Keratinocyte (primary cell): ENCODE measurements around the gene ZNF587B. TPM values are rescaled to one million over a fixed set of nuclear protein-coding genes. Genes with fewer than 3 reads are reported as not detected.
"Not testable (repeated sequence)": the region's sequence is repeated elsewhere in the genome, so short reads cannot be mapped to it uniquely, and the experiment has no call there.

ENCODE experiments used
- DNase-seq: peaks from one replicate; pipeline ENCODE4 v3.0.0-alpha.2; 2011; ENCODE audit warnings: low read depth, missing footprints, low spot score
- FAIRE-seq: peaks from 2 replicates; lab custom pipeline; 2011; peaks lifted over from hg19 to GRCh38; lab: Jason Lieb, UNC
- H2AFZ ChIP-seq: 2 replicates; pipeline ENCODE4 v1.6.0; 2012; ENCODE audit warnings: low read length, control low read depth, inconsistent platforms; ENCODE audit not compliant: control insufficient read depth
- H3K27ac ChIP-seq: 2 replicates; pipeline ENCODE4 v1.5.1; 2011; ENCODE audit warnings: low read length; ENCODE audit not compliant: control insufficient read depth, insufficient read depth
- H3K27me3 ChIP-seq: 3 replicates; pipeline ENCODE4 v1.6.0; 2011; ENCODE audit warnings: low read length; ENCODE audit not compliant: control insufficient read depth, insufficient read depth; ENCODE audit errors: extremely low read depth
- H3K36me3 ChIP-seq, 2 experiments: 2 replicates in 1 of 2; 3 replicates in 1 of 2; pipeline ENCODE4 v1.5.1; 2011; ENCODE audit warnings: low read length in 2 of 2, mild to moderate bottlenecking in 1 of 2; ENCODE audit not compliant: control insufficient read depth in 2 of 2, insufficient read depth in 2 of 2; ENCODE audit errors: extremely low read depth in 1 of 2
- H3K4me1 ChIP-seq: 3 replicates; pipeline ENCODE4 v1.5.1; 2011; ENCODE audit warnings: low read length; ENCODE audit not compliant: control insufficient read depth, insufficient read depth; ENCODE audit errors: extremely low read depth
- H3K4me2 ChIP-seq: 3 replicates; pipeline ENCODE4 v1.6.0; 2011; ENCODE audit warnings: low read depth, low read length; ENCODE audit not compliant: control insufficient read depth, insufficient read depth; ENCODE audit errors: extremely low read depth
- H3K4me3 ChIP-seq, 3 experiments: fragments of 200-600 bp in 1 of 3; sonication (generic) in 1 of 3; 2 replicates in 2 of 3; 3 replicates in 1 of 3; pipeline ENCODE4 v1.5.1; 2011 to 2016; ENCODE audit warnings: low read length in 3 of 3, mild to moderate bottlenecking in 3 of 3, control low read depth in 2 of 3, inconsistent platforms in 1 of 3, low read depth in 1 of 3, mixed read lengths in 1 of 3, mixed run types in 1 of 3, moderate library complexity in 1 of 3; ENCODE audit not compliant: control insufficient read depth in 2 of 3, insufficient read depth in 2 of 3; ENCODE audit errors: extremely low read depth in 1 of 3
- H3K79me2 ChIP-seq: 2 replicates; pipeline ENCODE4 v1.6.0; 2012; ENCODE audit warnings: low read length; ENCODE audit not compliant: control insufficient read depth, insufficient read depth
- H3K9ac ChIP-seq: 3 replicates; pipeline ENCODE4 v1.6.0; 2011; ENCODE audit warnings: low read length; ENCODE audit not compliant: control insufficient read depth, insufficient read depth; ENCODE audit errors: extremely low read depth
- H3K9me1 ChIP-seq: 3 replicates; pipeline ENCODE4 v1.6.0; 2011; ENCODE audit warnings: low read length; ENCODE audit not compliant: control insufficient read depth, insufficient read depth; ENCODE audit errors: extremely low read depth
- H3K9me3 ChIP-seq: 2 replicates; pipeline ENCODE4 v1.5.1; 2012; ENCODE audit warnings: low read depth, low read length; ENCODE audit not compliant: control insufficient read depth
- H4K20me1 ChIP-seq: 3 replicates; pipeline ENCODE4 v1.6.0; 2011; ENCODE audit warnings: low read length; ENCODE audit not compliant: control insufficient read depth, insufficient read depth; ENCODE audit errors: extremely low read depth
- EZH2 ChIP-seq: IDR thresholded peaks from one replicate; pipeline ENCODE4 v1.6.1; 2012; ENCODE audit warnings: inconsistent platforms, mild to moderate bottlenecking, low read length, moderate library complexity
- dilution Hi-C: fragments of 300-500 bp; cut with MboI; formaldehyde crosslinking; loops from one replicate; pipeline ENCODE4 v1.7.0; 2020; ENCODE audit warnings: low sequenced_read_pairs; ENCODE audit not compliant: extremely low pct_ligation_motif_present
- polyA plus RNA-seq, 5 experiments: library from polyadenylated mRNA; depleted of rRNA in 3 of 5; stranded (reverse) in 3 of 5; stranded (forward) in 1 of 5; unstranded in 1 of 5; fragments of >200 nt; gene quantifications; 1 replicate in 1 of 5; 2 replicates in 3 of 5; 3 replicates in 1 of 5; pipeline versions ENCODE4 v1.2.1 to v1.2.3, GENCODE V29; 2011 to 2012; ENCODE audit warnings: missing spikeins in 2 of 5, low read depth in 1 of 5, low replicate concordance in 1 of 5
- TF ChIP-seq, protein P1 (sequence below), 3 experiments: IDR thresholded peaks in 1 of 3; conservative IDR thresholded peaks in 1 of 3; optimal IDR thresholded peaks in 1 of 3; 2 replicates in 2 of 3; 3 replicates in 1 of 3; pipeline versions ENCODE3 to v1.5.1; 2011; ENCODE audit warnings: low read length in 3 of 3, mild to moderate bottlenecking in 3 of 3, moderate library complexity in 2 of 3, control low read depth in 1 of 3, inconsistent platforms in 1 of 3; ENCODE audit not compliant: insufficient read depth in 2 of 3; ENCODE audit errors: extremely low read depth in 1 of 3

Gene ZNF587B
- polyA plus RNA-seq, 1 donor (not counting 4 experiments of a cell fraction or from before 2014, with no cell fraction given), result 12.8 TPM

- H3K27me3 ChIP-seq, result no peaks in the 10 kb centered on the region
- H2AFZ ChIP-seq, result peak overlapping the region; percentile 87
- no peak for TF ChIP-seq EZH2
- TF ChIP-seq, protein P1, sequence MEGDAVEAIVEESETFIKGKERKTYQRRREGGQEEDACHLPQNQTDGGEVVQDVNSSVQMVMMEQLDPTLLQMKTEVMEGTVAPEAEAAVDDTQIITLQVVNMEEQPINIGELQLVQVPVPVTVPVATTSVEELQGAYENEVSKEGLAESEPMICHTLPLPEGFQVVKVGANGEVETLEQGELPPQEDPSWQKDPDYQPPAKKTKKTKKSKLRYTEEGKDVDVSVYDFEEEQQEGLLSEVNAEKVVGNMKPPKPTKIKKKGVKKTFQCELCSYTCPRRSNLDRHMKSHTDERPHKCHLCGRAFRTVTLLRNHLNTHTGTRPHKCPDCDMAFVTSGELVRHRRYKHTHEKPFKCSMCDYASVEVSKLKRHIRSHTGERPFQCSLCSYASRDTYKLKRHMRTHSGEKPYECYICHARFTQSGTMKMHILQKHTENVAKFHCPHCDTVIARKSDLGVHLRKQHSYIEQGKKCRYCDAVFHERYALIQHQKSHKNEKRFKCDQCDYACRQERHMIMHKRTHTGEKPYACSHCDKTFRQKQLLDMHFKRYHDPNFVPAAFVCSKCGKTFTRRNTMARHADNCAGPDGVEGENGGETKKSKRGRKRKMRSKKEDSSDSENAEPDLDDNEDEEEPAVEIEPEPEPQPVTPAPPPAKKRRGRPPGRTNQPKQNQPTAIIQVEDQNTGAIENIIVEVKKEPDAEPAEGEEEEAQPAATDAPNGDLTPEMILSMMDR (optimal IDR thresholded peaks at IDR 0.05 in 1 of 3, IDR thresholded peaks at IDR 0.05 in 1 of 3, conservative IDR thresholded peaks at IDR 0.05 in 1 of 3; ENCODE audit: extremely low read depth in 1 of 3, insufficient read depth in 2 of 3, low read length in 3 of 3), result no peak
- FAIRE-seq (peak; percentile 73), DNase-seq (no peak)
- H3K36me3 ChIP-seq, result peaks cover 5 to 12% of the 10 kb centered on the region in 2 experiments
- no peaks in the 10 kb centered on the region for H3K9me3 ChIP-seq
- H3K4me2 ChIP-seq, result peak overlapping the region; percentile 94
- H3K27ac ChIP-seq, result peak overlapping the region; percentile 94
- H3K9ac ChIP-seq, result peak overlapping the region; percentile 92
- H3K4me1 ChIP-seq, result peaks cover 51% of the 10 kb centered on the region
- no peaks in the 10 kb centered on the region for H4K20me1 ChIP-seq
- H3K9me1 ChIP-seq, result no peaks in the 10 kb centered on the region
- dilution Hi-C loops, result no loop called here
- H3K79me2 ChIP-seq, result peaks cover 27% of the 10 kb centered on the region
- peak overlapping the region; percentile 46 to 95 (median 89) for H3K4me3 ChIP-seq
Observed at GRCh38 chr19:57803594-57804325, 26.3 kb upstream of the ZNF587B start.

GRCh38 chr19:57807541-57807940 lies 22.6 kb upstream of the ZNF587B start:
- H3K4me3 ChIP-seq, result no peak overlapping the region
- no peak overlapping the region for H3K9ac ChIP-seq
- H3K4me2 ChIP-seq, result no peak overlapping the region
- no peak overlapping the region for H3K27ac ChIP-seq
- H3K9me1 ChIP-seq, result no peaks in the 10 kb centered on the region
- H3K9me3 ChIP-seq, result no peaks in the 10 kb centered on the region
- H3K27me3 ChIP-seq, result no peaks in the 10 kb centered on the region
- DNase-seq (no peak), FAIRE-seq (no peak)
- TF ChIP-seq EZH2, result no peak
- TF ChIP-seq, protein P1 (optimal IDR thresholded peaks at IDR 0.05 in 1 of 3, IDR thresholded peaks at IDR 0.05 in 1 of 3, conservative IDR thresholded peaks at IDR 0.05 in 1 of 3; ENCODE audit: extremely low read depth in 1 of 3, insufficient read depth in 2 of 3, low read length in 3 of 3), result no peak
- no peaks in the 10 kb centered on the region for H4K20me1 ChIP-seq
- H3K79me2 ChIP-seq, result peaks cover 24% of the 10 kb centered on the region
- H3K36me3 ChIP-seq, result peaks cover 9 to 13% of the 10 kb centered on the region in 2 experiments
- dilution Hi-C loops, result no loop called here
- peaks cover 13% of the 10 kb centered on the region for H3K4me1 ChIP-seq
- no peak overlapping the region for H2AFZ ChIP-seq

DNA sequence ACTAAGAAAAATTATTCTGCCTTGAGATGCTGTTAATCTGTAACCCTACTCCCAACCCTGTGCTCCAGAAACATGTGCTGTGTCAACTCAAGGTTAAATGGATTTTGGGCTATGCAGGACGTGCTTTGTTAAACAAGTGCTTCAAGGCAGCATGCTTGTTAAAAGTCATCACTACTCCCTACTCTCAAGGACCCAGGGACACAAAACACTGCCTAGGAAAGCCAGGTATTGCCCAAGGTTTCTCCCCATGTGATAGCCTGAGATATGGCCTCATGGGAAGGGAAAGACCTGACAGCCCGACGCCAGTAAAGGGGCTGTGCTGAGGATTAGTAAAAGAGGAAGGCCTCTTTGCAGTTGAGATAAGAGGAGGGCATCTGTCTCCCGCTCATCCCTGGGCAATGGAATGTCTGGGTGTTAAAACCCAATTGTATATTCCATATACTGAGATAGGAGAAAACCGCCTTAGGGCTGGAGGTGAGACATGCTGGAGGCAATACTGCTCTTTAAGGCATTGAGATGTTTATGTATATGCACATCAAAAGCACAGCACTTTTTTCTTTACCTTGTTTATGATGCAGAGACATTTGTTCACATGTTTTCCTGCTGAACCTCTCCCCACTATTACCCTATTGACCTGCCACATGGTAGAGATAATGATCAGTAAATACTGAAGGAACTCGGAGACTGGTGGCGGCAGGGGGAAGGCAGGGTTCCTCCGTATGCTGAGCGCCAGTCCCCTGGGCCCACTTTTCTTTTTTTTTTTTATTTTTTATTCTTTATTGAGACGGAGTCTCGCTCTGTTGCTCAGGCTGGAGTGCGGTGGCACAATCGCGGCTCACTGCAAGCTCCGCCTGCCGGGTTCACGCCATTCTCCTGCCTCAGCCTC lies 19.4 kb upstream of the ZNF587B start:
- FAIRE-seq, H3K9ac ChIP-seq, H3K4me3 ChIP-seq, H2AFZ ChIP-seq, H3K27me3 ChIP-seq, H3K9me3 ChIP-seq, H3K4me2 ChIP-seq, H4K20me1 ChIP-seq, H3K27ac ChIP-seq, H3K9me1 ChIP-seq, dilution Hi-C loops, DNase-seq, H3K4me1 ChIP-seq: not testable (repeated sequence)
- Histone ChIP-seq H3K79me2 (peaks cover 41% of the 10 kb centered on the region), H3K36me3 (peaks cover 13 to 14% of the 10 kb centered on the region in 2 experiments)
